Ascending aorta (tissue), 2 donors: Measurements from ENCODE around the gene GEMIN8. TPM values are rescaled to one million over a fixed set of nuclear protein-coding genes. Genes with fewer than 3 reads are reported as not detected.
A peak's percentile ranks its signal among the peaks of the same experiment; 100 is the strongest.

Source experiments
- DNase-seq, 2 donors: peaks; one replicate each; pipeline ENCODE4 v3.0.0-alpha.2; 2019; ENCODE audit warnings: low spot score in 2 of 2
- H3K27ac ChIP-seq, 2 donors: fragments of 200-600 bp; sonication (generic); one replicate each; pipeline ENCODE4 v1.5.1; 2016 to 2017; ENCODE audit warnings: mild to moderate bottlenecking in 1 of 2
- H3K27me3 ChIP-seq: fragments of 200-600 bp; sonication (generic); one replicate; pipeline ENCODE4 v1.5.1; 2017
- H3K36me3 ChIP-seq, 2 donors: fragments of 200-600 bp; sonication (generic); one replicate each; pipeline ENCODE4 v1.5.1; 2016
- H3K4me1 ChIP-seq, 2 donors: fragments of 200-600 bp; sonication (generic); one replicate each; pipeline ENCODE4 v1.5.1; 2016 to 2017; ENCODE audit warnings: mild to moderate bottlenecking in 1 of 2
- H3K4me3 ChIP-seq, 2 donors: fragments of 200-600 bp; sonication (generic); one replicate each; pipeline ENCODE4 v1.5.1; 2016 to 2017; ENCODE audit warnings: mild to moderate bottlenecking in 1 of 2
- H3K9me3 ChIP-seq, 2 donors: fragments of 200-600 bp; sonication (generic); one replicate each; pipeline ENCODE4 v1.5.1; 2016
- intact Hi-C: fragments of 100-400 bp; cut with DNase I; formaldehyde crosslinking; loops from one replicate; pipeline ENCODE4 v1.15.1; 2023
- total RNA-seq: library from RNA; depleted of rRNA; stranded (reverse); fragments of >200 nt; gene quantifications from one replicate; pipeline ENCODE4 v1.1.0, GENCODE V29; 2016
- TF ChIP-seq, protein P1 (sequence below), 3 experiments: fragments of 200-600 bp in 2 of 3; fragments of 450-650 bp in 1 of 3; sonication (generic) in 2 of 3; IDR thresholded peaks; one replicate each; pipeline ENCODE4 v1.5.1; 2016 to 2019; ENCODE audit warnings: antibody characterized with exemption in 3 of 3, mild to moderate bottlenecking in 1 of 3, moderate library complexity in 1 of 3

GEMIN8 gene
- total RNA-seq, 1 donor from 2014 or later: 1.5 TPM

DNA sequence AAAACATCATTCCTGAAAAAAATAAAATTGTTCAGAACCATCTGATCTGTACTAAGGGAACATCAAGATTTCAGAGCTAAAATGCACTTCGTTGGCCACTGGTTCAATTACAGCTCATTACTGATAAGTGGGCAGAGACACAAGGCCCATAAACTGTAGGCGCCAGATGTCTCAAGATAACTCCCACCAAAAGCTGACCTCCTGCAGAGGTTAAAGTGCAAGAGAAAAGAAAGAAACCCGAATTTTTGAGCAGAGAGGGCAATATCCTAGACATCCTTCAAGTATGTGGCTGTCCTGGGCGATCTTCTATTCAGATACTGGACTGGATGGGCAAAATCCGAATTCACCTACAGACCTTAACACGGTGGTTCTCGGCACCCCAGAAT, 660 bp downstream of the GEMIN8 start:
- peak overlapping the region; percentile 84 to 88 for H3K4me3 ChIP-seq
- DNase-seq: no peak
- H3K4me1 ChIP-seq: peaks cover 0 to 16% of the 10 kb centered on the region in 2 donors
- no peaks in the 10 kb centered on the region for H3K27me3 ChIP-seq
- H3K36me3 ChIP-seq: no peaks in the 10 kb centered on the region
- H3K27ac ChIP-seq: peak overlapping the region; percentile 73 to 88
- no peaks in the 10 kb centered on the region for H3K9me3 ChIP-seq
- intact Hi-C loops: loop anchor here (1.0 to 2.0 kb wide), 2 partner anchors 131 to 376 kb away; partner anchors contain the start of gene TCEANC
- TF ChIP-seq, protein P1, sequence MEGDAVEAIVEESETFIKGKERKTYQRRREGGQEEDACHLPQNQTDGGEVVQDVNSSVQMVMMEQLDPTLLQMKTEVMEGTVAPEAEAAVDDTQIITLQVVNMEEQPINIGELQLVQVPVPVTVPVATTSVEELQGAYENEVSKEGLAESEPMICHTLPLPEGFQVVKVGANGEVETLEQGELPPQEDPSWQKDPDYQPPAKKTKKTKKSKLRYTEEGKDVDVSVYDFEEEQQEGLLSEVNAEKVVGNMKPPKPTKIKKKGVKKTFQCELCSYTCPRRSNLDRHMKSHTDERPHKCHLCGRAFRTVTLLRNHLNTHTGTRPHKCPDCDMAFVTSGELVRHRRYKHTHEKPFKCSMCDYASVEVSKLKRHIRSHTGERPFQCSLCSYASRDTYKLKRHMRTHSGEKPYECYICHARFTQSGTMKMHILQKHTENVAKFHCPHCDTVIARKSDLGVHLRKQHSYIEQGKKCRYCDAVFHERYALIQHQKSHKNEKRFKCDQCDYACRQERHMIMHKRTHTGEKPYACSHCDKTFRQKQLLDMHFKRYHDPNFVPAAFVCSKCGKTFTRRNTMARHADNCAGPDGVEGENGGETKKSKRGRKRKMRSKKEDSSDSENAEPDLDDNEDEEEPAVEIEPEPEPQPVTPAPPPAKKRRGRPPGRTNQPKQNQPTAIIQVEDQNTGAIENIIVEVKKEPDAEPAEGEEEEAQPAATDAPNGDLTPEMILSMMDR (IDR thresholded peaks at IDR 0.05): no peak

DNA sequence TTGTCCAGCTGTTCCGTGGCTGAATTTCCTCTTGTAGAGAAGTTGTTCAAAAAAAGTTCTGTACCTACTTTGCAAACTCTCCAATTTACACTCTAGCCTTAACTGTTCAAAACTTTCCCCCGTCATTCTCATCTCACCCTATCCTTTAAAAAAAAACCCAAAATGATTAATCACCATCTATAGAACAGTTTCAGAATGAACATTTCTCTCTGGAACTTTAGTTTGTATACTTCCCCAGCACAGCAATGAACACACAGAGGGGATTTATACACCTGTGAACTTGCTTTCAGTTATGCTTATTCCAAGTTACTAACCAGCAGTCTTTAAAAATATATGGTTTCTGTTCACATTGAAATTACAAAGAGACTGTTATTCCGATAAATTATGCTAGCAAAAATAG, 1.2 kb downstream of the GEMIN8 start:
- intact Hi-C loops: loop anchor here (2.0 kb wide), 1 partner anchor 376 kb away; the partner anchor contains the start of gene TCEANC
- TF ChIP-seq, protein P1 (IDR thresholded peaks at IDR 0.05): no peak
- peak overlapping the region; percentile 73 to 88 for H3K27ac ChIP-seq

DNA sequence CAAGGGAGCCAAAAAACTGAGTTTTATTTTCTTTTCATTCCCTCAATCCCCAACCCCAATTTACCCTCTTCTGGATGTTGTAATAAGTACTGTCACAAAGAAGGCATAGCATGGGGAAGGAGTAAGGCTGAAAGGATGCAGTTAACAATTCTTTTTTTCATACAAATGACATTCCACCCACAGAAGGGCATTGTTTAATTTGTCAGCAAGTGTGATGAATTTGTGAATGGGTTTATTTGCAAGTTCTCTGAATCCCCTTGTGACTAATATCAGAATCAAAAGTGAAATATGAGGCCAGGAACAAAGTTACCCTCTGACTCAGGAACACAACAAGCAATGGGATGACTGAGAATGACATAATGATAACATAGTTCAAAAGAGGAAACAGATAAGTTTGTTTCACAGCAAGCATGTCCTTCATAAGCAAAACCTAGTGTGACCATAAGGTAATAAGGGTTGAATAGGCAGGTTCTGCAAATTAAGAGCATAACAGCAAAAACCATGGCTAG, 2.1 kb downstream of the GEMIN8 start:
- Histone ChIP-seq H3K36me3 (no peaks in the 10 kb centered on the region), H3K4me1 (peaks cover 0 to 16% of the 10 kb centered on the region in 2 donors), H3K4me3 (no peak overlapping the region), H3K9me3 (no peaks in the 10 kb centered on the region), H3K27ac (peak overlapping the region; percentile 22 to 39), H3K27me3 (no peaks in the 10 kb centered on the region)
- no peak for DNase-seq
- intact Hi-C loops: loop anchor here (2.0 kb wide), 1 partner anchor 375 kb away; the partner anchor contains the start of gene TCEANC
- TF ChIP-seq, protein P1 (IDR thresholded peaks at IDR 0.05): no peak

More for the DNA sequence above, 1.2 kb downstream of the GEMIN8 start:
- DNase-seq: no peak
- peak overlapping the region; percentile 84 to 88 for H3K4me3 ChIP-seq
- H3K9me3 ChIP-seq: no peaks in the 10 kb centered on the region
- H3K36me3 ChIP-seq: no peaks in the 10 kb centered on the region
- no peaks in the 10 kb centered on the region for H3K27me3 ChIP-seq
- peaks cover 0 to 16% of the 10 kb centered on the region in 2 donors for H3K4me1 ChIP-seq

GRCh38 chrX:14027036-14027435, 2.7 kb downstream of the GEMIN8 start:
- Histone ChIP-seq H3K27me3 (no peaks in the 10 kb centered on the region), H3K27ac (peak overlapping the region in 1 of 2 donors; percentile 22), H3K4me1 (peaks cover 0 to 14% of the 10 kb centered on the region in 2 donors), H3K4me3 (no peak overlapping the region), H3K9me3 (no peaks in the 10 kb centered on the region), H3K36me3 (no peaks in the 10 kb centered on the region)
- TF ChIP-seq, protein P1 (IDR thresholded peaks at IDR 0.05): no peak
- intact Hi-C loops: no loop called here
- no peak for DNase-seq

DNA sequence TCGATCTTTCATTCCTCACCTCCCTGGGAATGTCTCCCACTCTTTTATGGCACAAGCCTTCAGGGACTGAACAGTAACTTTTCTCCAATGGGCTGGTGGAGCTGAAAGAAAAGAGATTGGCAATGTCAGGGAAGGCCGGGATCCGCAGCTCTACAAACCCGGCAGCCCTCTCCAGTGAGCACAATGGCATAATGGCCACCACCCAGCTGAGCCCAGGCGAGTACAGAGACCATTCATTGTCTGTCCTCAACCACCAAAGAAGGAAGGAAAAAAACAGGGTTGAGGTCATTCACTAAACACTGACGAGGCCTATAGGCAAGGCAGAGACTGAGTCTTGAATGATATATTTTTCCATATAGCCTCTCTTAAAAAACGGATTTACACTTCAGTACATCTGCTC, 3.6 kb downstream of the GEMIN8 start:
- Histone ChIP-seq H3K4me1 (peaks cover 0 to 12% of the 10 kb centered on the region in 2 donors), H3K9me3 (no peaks in the 10 kb centered on the region), H3K27me3 (no peaks in the 10 kb centered on the region), H3K27ac (no peak overlapping the region), H3K4me3 (no peak overlapping the region), H3K36me3 (no peaks in the 10 kb centered on the region)
- intact Hi-C loops: no loop called here
- TF ChIP-seq, protein P1 (IDR thresholded peaks at IDR 0.05): no peak
- DNase-seq: no peak
